D721Med (cell line): ENCODE data around the gene KLHL10.

ENCODE experiments used
- DNase-seq: peaks from one replicate; pipeline ENCODE4 v3.0.0; 2011; ENCODE audit warnings: low spot score; ENCODE audit not compliant: insufficient read length
- FAIRE-seq: peaks from 2 replicates; lab custom pipeline; 2011; peaks lifted over from hg19 to GRCh38; lab: Jason Lieb, UNC
- TF ChIP-seq, protein P1 (sequence below): IDR thresholded peaks from 2 replicates; pipeline ENCODE4 v1.5.1; 2012; ENCODE audit warnings: mild to moderate bottlenecking, control low read depth; ENCODE audit not compliant: insufficient read depth; ENCODE audit errors: missing control alignments

KLHL10 gene

DNA sequence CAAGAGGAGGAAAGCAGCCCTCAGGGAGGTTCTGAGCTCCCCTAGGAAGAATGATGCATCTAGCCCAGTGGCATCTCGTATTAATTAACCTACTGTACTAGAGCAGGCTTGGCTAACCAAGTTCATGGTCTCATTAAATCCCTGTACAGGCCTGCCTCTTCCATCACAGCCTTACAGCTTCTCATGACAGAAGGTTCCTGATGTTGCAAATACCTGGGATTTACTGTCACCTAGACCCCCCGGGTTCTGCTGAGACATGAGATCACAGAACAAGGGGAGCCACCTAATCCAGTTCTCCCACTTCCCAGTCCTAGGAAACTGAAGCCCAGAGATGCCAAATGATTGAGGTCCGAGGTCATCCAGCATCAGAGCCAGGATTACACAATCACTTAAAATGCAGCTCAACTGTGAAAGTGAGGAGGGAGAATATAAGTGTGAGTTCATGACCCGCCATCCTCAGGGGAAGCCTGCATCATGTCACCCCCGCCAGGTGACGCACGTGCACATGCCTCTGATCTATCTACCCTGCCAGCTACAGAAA is 57.2 kb downstream of the KLHL10 start:
- DNase-seq (no peak), FAIRE-seq (no peak)
- TF ChIP-seq, protein P1, sequence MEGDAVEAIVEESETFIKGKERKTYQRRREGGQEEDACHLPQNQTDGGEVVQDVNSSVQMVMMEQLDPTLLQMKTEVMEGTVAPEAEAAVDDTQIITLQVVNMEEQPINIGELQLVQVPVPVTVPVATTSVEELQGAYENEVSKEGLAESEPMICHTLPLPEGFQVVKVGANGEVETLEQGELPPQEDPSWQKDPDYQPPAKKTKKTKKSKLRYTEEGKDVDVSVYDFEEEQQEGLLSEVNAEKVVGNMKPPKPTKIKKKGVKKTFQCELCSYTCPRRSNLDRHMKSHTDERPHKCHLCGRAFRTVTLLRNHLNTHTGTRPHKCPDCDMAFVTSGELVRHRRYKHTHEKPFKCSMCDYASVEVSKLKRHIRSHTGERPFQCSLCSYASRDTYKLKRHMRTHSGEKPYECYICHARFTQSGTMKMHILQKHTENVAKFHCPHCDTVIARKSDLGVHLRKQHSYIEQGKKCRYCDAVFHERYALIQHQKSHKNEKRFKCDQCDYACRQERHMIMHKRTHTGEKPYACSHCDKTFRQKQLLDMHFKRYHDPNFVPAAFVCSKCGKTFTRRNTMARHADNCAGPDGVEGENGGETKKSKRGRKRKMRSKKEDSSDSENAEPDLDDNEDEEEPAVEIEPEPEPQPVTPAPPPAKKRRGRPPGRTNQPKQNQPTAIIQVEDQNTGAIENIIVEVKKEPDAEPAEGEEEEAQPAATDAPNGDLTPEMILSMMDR: no peak

DNA sequence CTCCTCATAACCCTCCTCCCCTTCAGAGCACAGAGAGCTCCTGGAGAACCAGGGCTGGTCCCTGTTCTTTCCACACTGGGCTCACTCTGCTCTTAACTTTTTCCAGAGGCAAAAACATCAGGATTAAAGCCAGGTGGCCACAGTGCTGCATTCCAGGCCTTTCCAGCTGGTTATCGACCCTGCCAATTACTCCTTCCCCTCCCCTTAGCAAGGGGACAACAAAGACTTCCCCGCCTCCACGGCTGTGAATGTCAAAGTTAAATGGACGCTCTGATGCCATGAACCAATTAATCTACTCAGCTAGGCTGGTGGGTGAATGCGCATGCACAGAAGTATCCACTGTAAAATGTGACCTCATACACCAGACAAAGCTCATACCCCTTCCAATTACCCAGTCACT is 58.0 kb downstream of the KLHL10 start:
- no peak for FAIRE-seq
- TF ChIP-seq, protein P1: no peak
- no peak for DNase-seq

DNA sequence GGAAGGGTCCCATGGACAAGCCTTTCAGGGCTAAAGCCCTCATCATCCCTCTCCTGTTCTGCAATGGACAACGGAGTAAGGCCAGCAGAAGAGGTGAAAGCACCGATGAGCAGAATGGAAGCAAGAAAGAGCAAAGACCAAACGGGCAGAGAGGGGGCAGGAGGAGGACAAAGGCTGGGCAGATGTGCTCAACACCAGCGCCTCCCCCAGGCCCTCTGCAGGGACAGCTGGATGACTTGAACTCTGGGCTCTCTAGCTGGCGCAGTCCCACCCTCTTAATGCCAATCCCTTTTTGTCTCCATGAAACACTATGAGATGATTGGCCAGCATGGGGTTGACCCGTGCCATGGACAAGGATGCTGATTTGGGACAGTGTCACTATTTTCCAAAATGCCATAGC is 59.1 kb downstream of the KLHL10 start:
- DNase-seq: no peak
- FAIRE-seq: no peak
- TF ChIP-seq, protein P1: no peak
